ENCODE measurements around the gene GCNA.

DNA sequence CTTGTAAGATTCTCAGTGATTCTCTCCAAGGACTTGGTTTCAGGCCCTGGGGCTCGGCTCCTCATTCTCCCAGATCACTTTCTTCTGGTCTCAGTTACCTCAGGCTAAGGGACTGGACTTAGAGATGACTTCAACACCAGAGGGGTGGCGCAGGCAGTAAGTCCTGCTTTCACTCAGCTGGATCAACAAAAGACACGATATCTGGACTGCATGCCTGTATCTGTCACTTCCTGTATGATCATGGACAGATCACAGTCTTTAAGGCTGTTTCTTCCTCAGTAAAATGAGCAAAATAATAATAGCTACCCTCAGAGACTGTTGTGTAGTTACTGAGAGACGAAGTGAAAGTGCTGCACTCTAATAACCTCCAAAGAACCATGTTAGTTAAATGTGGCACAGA lies 59.6 kb downstream of the GCNA start:
- TF ChIP-seq, protein P1, sequence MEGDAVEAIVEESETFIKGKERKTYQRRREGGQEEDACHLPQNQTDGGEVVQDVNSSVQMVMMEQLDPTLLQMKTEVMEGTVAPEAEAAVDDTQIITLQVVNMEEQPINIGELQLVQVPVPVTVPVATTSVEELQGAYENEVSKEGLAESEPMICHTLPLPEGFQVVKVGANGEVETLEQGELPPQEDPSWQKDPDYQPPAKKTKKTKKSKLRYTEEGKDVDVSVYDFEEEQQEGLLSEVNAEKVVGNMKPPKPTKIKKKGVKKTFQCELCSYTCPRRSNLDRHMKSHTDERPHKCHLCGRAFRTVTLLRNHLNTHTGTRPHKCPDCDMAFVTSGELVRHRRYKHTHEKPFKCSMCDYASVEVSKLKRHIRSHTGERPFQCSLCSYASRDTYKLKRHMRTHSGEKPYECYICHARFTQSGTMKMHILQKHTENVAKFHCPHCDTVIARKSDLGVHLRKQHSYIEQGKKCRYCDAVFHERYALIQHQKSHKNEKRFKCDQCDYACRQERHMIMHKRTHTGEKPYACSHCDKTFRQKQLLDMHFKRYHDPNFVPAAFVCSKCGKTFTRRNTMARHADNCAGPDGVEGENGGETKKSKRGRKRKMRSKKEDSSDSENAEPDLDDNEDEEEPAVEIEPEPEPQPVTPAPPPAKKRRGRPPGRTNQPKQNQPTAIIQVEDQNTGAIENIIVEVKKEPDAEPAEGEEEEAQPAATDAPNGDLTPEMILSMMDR (IDR thresholded peaks at IDR 0.05), result no peak
- TF ChIP-seq, protein P2, sequence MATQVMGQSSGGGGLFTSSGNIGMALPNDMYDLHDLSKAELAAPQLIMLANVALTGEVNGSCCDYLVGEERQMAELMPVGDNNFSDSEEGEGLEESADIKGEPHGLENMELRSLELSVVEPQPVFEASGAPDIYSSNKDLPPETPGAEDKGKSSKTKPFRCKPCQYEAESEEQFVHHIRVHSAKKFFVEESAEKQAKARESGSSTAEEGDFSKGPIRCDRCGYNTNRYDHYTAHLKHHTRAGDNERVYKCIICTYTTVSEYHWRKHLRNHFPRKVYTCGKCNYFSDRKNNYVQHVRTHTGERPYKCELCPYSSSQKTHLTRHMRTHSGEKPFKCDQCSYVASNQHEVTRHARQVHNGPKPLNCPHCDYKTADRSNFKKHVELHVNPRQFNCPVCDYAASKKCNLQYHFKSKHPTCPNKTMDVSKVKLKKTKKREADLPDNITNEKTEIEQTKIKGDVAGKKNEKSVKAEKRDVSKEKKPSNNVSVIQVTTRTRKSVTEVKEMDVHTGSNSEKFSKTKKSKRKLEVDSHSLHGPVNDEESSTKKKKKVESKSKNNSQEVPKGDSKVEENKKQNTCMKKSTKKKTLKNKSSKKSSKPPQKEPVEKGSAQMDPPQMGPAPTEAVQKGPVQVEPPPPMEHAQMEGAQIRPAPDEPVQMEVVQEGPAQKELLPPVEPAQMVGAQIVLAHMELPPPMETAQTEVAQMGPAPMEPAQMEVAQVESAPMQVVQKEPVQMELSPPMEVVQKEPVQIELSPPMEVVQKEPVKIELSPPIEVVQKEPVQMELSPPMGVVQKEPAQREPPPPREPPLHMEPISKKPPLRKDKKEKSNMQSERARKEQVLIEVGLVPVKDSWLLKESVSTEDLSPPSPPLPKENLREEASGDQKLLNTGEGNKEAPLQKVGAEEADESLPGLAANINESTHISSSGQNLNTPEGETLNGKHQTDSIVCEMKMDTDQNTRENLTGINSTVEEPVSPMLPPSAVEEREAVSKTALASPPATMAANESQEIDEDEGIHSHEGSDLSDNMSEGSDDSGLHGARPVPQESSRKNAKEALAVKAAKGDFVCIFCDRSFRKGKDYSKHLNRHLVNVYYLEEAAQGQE (IDR thresholded peaks at IDR 0.05), result no peak
- TF ChIP-seq ZFP36 (IDR thresholded peaks at IDR 0.05; ENCODE audit: borderline replicate concordance, partially characterized antibody) (no peak), JUNB (IDR thresholded peaks at IDR 0.05) (no peak), EP300 (IDR thresholded peaks at IDR 0.05) (no peak), TP53 (CRISPR knock-in tag; IDR thresholded peaks at IDR 0.05) (no peak), CHD2 (IDR thresholded peaks at IDR 0.05; ENCODE audit: low read length, partially characterized antibody) (no peak), PHF8 (IDR thresholded peaks at IDR 0.05; ENCODE audit: borderline replicate concordance, low read depth) (no peak), RAD21 (conservative IDR thresholded peaks at IDR 0.05 in 1 of 2, IDR thresholded peaks at IDR 0.05 in 1 of 2) (no peak), MYC (IDR thresholded peaks at IDR 0.05; ENCODE audit: borderline replicate concordance, low read length) (no peak)
- TF ChIP-seq, protein P3, sequence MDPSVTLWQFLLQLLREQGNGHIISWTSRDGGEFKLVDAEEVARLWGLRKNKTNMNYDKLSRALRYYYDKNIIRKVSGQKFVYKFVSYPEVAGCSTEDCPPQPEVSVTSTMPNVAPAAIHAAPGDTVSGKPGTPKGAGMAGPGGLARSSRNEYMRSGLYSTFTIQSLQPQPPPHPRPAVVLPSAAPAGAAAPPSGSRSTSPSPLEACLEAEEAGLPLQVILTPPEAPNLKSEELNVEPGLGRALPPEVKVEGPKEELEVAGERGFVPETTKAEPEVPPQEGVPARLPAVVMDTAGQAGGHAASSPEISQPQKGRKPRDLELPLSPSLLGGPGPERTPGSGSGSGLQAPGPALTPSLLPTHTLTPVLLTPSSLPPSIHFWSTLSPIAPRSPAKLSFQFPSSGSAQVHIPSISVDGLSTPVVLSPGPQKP (IDR thresholded peaks at IDR 0.05; ENCODE audit: low read depth, low read length), result no peak
